ENCODE results near the gene CETN3. TPM values are rescaled to one million over a fixed set of nuclear protein-coding genes. Genes with fewer than 3 reads are reported as not detected.

The CETN3 gene
- total RNA-seq, 4 donors from 2014 or later = 6.9 to 29.8 (median 12.0) TPM

DNA sequence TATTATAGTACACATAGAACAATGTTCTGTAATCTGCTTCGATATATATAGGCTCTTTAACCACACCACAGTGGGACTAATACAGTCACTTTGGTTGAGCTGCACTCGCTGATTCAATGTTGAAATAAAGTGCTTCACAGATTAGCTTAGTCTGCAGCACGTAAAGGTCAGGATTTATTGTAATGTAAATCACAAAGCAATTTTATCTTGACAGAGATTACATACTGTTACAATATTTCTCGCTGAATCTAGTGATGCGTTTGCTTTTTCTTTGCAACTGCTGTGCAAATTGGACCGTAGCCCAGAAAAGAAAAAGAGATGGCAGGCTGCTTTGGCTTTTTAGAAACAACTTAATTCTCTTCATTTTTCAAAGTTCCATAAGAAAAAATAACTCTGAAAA, 52.9 kb downstream of the CETN3 start:
- intact Hi-C loops (cut with DNase I) = no loop called here
- WGBS, 2 donors = 15 to 34% methylated on average over 6 of the region's 6 CpGs
- H3K36me3 ChIP-seq = no peaks in the 10 kb centered on the region
- H3K9me3 ChIP-seq = no peaks in the 10 kb centered on the region
- no peaks in the 10 kb centered on the region for H3K27me3 ChIP-seq
- no peaks in the 10 kb centered on the region for H3K4me1 ChIP-seq
- DNase-seq = no peak
- TF ChIP-seq, protein P1, sequence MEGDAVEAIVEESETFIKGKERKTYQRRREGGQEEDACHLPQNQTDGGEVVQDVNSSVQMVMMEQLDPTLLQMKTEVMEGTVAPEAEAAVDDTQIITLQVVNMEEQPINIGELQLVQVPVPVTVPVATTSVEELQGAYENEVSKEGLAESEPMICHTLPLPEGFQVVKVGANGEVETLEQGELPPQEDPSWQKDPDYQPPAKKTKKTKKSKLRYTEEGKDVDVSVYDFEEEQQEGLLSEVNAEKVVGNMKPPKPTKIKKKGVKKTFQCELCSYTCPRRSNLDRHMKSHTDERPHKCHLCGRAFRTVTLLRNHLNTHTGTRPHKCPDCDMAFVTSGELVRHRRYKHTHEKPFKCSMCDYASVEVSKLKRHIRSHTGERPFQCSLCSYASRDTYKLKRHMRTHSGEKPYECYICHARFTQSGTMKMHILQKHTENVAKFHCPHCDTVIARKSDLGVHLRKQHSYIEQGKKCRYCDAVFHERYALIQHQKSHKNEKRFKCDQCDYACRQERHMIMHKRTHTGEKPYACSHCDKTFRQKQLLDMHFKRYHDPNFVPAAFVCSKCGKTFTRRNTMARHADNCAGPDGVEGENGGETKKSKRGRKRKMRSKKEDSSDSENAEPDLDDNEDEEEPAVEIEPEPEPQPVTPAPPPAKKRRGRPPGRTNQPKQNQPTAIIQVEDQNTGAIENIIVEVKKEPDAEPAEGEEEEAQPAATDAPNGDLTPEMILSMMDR (IDR thresholded peaks at IDR 0.05) = no peak
- TF ChIP-seq POLR2A (IDR thresholded peaks at IDR 0.05) = no peak
- no peak overlapping the region for H3K27ac ChIP-seq
- no peak overlapping the region for H3K4me3 ChIP-seq

DNA sequence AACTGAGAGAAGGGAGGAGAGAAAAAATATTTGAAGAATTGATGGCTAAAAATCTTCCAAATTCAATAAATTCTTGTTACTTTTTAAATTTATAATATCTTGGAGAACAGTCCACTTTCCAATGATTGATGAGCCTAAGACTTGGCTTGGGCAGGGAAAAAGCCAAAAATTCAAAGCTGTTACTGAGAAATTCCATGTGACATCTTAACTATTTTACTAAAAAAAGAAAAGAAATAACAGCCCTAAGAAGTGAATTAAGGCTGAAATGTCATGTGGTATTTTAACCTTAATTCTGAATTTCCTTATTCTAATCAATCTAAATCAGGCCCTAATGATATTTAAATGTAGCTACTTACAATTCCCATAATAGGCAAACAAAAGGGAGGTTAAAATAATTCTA, 53.4 kb downstream of the CETN3 start:
- intact Hi-C loops (cut with DNase I) = no loop called here
- DNase-seq = no peak
- no peak overlapping the region for H3K27ac ChIP-seq
- no peak overlapping the region for H3K4me3 ChIP-seq
- H3K36me3 ChIP-seq = no peaks in the 10 kb centered on the region
- no peaks in the 10 kb centered on the region for H3K9me3 ChIP-seq
- H3K27me3 ChIP-seq = no peaks in the 10 kb centered on the region
- H3K4me1 ChIP-seq = no peaks in the 10 kb centered on the region
- TF ChIP-seq POLR2A (IDR thresholded peaks at IDR 0.05) = no peak
- TF ChIP-seq, protein P1 (IDR thresholded peaks at IDR 0.05) = no peak

DNA sequence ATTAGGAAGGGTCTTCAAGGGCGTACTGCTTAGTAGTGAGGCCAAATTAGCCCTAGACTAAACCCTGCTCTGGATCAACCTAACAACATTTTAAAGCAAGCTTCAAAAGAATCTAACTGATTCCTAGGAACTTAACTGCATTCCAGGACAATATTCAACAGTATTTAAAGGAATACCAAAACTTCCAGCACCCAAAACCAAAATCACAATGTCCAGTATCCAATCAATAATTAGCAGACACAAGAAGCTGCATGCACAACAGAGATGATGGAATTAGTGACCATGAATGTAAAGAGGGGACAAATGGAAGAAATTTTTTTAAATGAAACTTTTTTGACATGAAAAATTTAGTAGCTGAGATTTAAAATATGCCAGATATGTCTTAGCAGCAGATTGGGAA, 53.9 kb downstream of the CETN3 start:
- no peak for DNase-seq
- TF ChIP-seq, protein P1 (IDR thresholded peaks at IDR 0.05) = no peak
- no peak for TF ChIP-seq POLR2A (IDR thresholded peaks at IDR 0.05)
- H3K27me3 ChIP-seq = no peaks in the 10 kb centered on the region
- H3K4me3 ChIP-seq = no peak overlapping the region
- WGBS, 2 donors = 80 to 81% methylated on average over 1 of the region's 1 CpG
- H3K4me1 ChIP-seq = no peaks in the 10 kb centered on the region
- H3K27ac ChIP-seq = no peak overlapping the region
- intact Hi-C loops (cut with DNase I) = no loop called here
- H3K9me3 ChIP-seq = no peaks in the 10 kb centered on the region
- no peaks in the 10 kb centered on the region for H3K36me3 ChIP-seq

DNA sequence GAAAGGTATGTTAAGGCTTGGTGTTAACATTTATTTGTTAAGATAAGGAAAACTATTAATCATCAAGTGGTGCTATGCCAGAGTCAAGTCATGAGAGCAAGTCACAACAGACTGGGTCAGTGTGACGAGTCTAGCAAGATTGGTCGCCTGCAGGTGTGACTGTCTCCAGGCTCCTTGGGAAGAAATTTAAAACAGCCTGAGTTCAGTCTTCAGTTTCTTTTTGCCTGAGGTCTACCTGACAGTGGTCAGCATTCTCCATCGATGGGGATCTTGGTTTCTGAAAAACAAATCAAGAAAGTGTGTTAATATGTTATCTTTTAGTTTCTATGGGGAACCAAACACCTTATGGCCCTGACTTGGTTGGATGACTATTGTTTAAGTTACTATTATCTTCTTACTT, 56.3 kb downstream of the CETN3 start:
- no peaks in the 10 kb centered on the region for H3K36me3 ChIP-seq
- H3K9me3 ChIP-seq = no peaks in the 10 kb centered on the region
- no peak for DNase-seq
- TF ChIP-seq, protein P1 (IDR thresholded peaks at IDR 0.05) = no peak
- no peak for TF ChIP-seq POLR2A (IDR thresholded peaks at IDR 0.05)
- H3K27ac ChIP-seq = no peak overlapping the region
- no peaks in the 10 kb centered on the region for H3K4me1 ChIP-seq
- intact Hi-C loops (cut with DNase I) = no loop called here
- no peaks in the 10 kb centered on the region for H3K27me3 ChIP-seq
- H3K4me3 ChIP-seq = no peak overlapping the region
- WGBS, 2 donors = 53 to 56% methylated on average over 3 of the region's 3 CpGs

DNA sequence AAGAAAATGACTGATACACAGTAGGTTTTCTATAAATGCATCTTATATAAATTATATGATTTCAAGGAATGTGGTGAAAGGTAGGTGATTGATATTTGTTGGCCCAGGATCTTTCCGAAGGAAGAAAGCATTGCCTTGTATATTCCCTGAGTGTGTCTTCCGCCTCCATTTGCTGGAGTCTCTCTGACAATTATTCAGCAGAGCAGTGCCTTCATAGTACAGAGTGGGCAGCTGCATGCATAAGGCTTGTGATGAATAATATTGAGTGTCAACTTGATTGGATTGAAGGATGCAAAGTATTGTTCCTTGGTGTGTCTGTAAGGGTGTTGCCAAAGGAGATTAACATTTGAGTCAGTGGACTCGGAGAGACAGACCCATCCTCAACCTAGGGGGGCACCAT, 58.5 kb downstream of the CETN3 start:
- intact Hi-C loops (cut with DNase I) = no loop called here
- DNase-seq = no peak
- Histone ChIP-seq H3K9me3 (no peaks in the 10 kb centered on the region), H3K4me1 (no peaks in the 10 kb centered on the region), H3K36me3 (no peaks in the 10 kb centered on the region), H3K4me3 (no peak overlapping the region), H3K27ac (no peak overlapping the region), H3K27me3 (no peaks in the 10 kb centered on the region)
- TF ChIP-seq, protein P1 (IDR thresholded peaks at IDR 0.05) = no peak
- TF ChIP-seq POLR2A (IDR thresholded peaks at IDR 0.05) = no peak
- WGBS, 2 donors = 76 to 80% methylated on average over 3 of the region's 3 CpGs

All from esophagus squamous epithelium (tissue), 5 donors.